OCI-LY7 (cell line): Measurements from ENCODE around the gene TIGAR. TPM values are rescaled to one million over a fixed set of nuclear protein-coding genes. Genes with fewer than 3 reads are reported as not detected.

Experiments
- BruUV-seq: library from RNA; stranded (reverse); fragments of 400-500 nt; replicated peaks from 2 replicates; lab custom pipeline; 2021; lab: Mats Ljungman, UMichigan
- CTCF ChIA-PET: fragments of 300-600 bp; sonication (Branson Sonifier 250); formaldehyde crosslinking; loops from one replicate; lab custom pipeline; 2022; ENCODE audit warnings: antibody characterized with exemption; ENCODE audit not compliant: unreplicated experiment; lab: Charles Lee
- POLR2A ChIA-PET: fragments of 300-600 bp; sonication (Branson Sonifier 250); formaldehyde crosslinking; loops from one replicate; lab custom pipeline; 2022; ENCODE audit warnings: antibody characterized with exemption; lab: Charles Lee
- DNase-seq: peaks from one replicate; pipeline ENCODE4 v3.0.0-alpha.2; 2015; ENCODE audit warnings: low spot score
- H2AFZ ChIP-seq: fragments of 200-600 bp; sonication (generic), shearing (Covaris generic); 2 replicates; pipeline ENCODE4 v1.6.1; 2014; ENCODE audit warnings: mild to moderate bottlenecking, antibody characterized with exemption, low read length, moderate library complexity
- H3K27ac ChIP-seq: fragments of 200-600 bp; sonication (generic); 2 replicates; pipeline ENCODE4 v1.5.1; 2014; ENCODE audit warnings: mixed run types, low read depth, mild to moderate bottlenecking, moderate library complexity, low read length, inconsistent platforms; ENCODE audit not compliant: poor library complexity, severe bottlenecking
- H3K36me3 ChIP-seq: fragments of 200-600 bp; sonication (generic); 2 replicates; pipeline ENCODE4 v1.6.1; 2014; ENCODE audit warnings: mild to moderate bottlenecking, antibody characterized with exemption, low read length, moderate library complexity, mixed read lengths; ENCODE audit not compliant: insufficient read depth
- H3K4me1 ChIP-seq: fragments of 200-600 bp; sonication (generic); 2 replicates; pipeline ENCODE4 v1.5.1; 2014; ENCODE audit warnings: mild to moderate bottlenecking, low read length; ENCODE audit not compliant: insufficient read depth, poor library complexity, severe bottlenecking
- H3K4me2 ChIP-seq: fragments of 200-600 bp; sonication (generic); 2 replicates; pipeline ENCODE4 v1.6.1; 2014; ENCODE audit warnings: mild to moderate bottlenecking, low read length
- H3K4me3 ChIP-seq: fragments of 200-600 bp; sonication (generic); 2 replicates; pipeline ENCODE4 v1.5.1; 2014; ENCODE audit warnings: mild to moderate bottlenecking, low read depth, low read length; ENCODE audit not compliant: poor library complexity, severe bottlenecking
- H3K79me2 ChIP-seq: fragments of 200-600 bp; sonication (generic); 2 replicates; pipeline ENCODE4 v1.6.1; 2016; ENCODE audit warnings: low read depth, mild to moderate bottlenecking, low read length, moderate library complexity, mixed read lengths; ENCODE audit not compliant: insufficient read depth
- H3K9me2 ChIP-seq: fragments of 200-600 bp; sonication (generic); 2 replicates; pipeline ENCODE4 v1.6.1; 2016; ENCODE audit warnings: mild to moderate bottlenecking, low read length, mixed read lengths; ENCODE audit not compliant: insufficient read depth
- H3K9me3 ChIP-seq: fragments of 200-600 bp; sonication (generic); 2 replicates; pipeline ENCODE4 v1.6.1; 2014; ENCODE audit warnings: mild to moderate bottlenecking, mixed run types, low read length, mixed read lengths
- H4K20me1 ChIP-seq: fragments of 200-600 bp; sonication (generic); 2 replicates; pipeline ENCODE4 v1.6.1; 2014; ENCODE audit warnings: mild to moderate bottlenecking, antibody characterized with exemption, low read length, moderate library complexity, mixed read lengths; ENCODE audit not compliant: insufficient read depth
- CTCF ChIP-seq: fragments of 200-600 bp; sonication (generic); conservative IDR thresholded peaks from 2 replicates; pipeline ENCODE4 v1.5.1; 2014; ENCODE audit warnings: mild to moderate bottlenecking, antibody characterized with exemption, low read length, moderate library complexity, mixed read lengths
- EZH2phosphoT487 ChIP-seq: fragments of 200-600 bp; sonication (generic); IDR thresholded peaks from 2 replicates; pipeline ENCODE4 v1.6.1; 2018; ENCODE audit warnings: low read depth, borderline replicate concordance, mild to moderate bottlenecking, mixed run types, antibody characterized with exemption, low read length, moderate library complexity, mixed read lengths
- intact Hi-C: fragments of 100-400 bp; cut with micrococcal nuclease; formaldehyde crosslinking; loops from one replicate; pipeline ENCODE4 v1.10.0; 2022; ENCODE audit not compliant: unreplicated experiment
- total RNA-seq, 2 experiments: library from RNA; depleted of rRNA in 1 of 2; stranded (reverse); fragments of >200 nt in 1 of 2; shearing (Covaris generic) in 1 of 2; gene quantifications; 2 replicates each; pipeline ENCODE4 v1.2.3, GENCODE V29; 2014 to 2022

The TIGAR gene
- total RNA-seq, 2 experiments from 2014 or later = 8.0 to 24.7 TPM

- Histone ChIP-seq H3K9me2 (no peaks in the 10 kb centered on the region), H2AFZ (no peak overlapping the region), H3K27ac (no peak overlapping the region), H3K4me1 (no peaks in the 10 kb centered on the region), H3K36me3 (no peaks in the 10 kb centered on the region), H3K4me2 (no peak overlapping the region), H3K79me2 (no peaks in the 10 kb centered on the region), H3K9me3 (no peaks in the 10 kb centered on the region), H4K20me1 (no peaks in the 10 kb centered on the region), H3K4me3 (no peak overlapping the region)
- no peak for DNase-seq
- BruUV-seq = no TSS peak
- ChIA-PET POLR2A (no interaction called here), CTCF (interaction anchor here (0.5 kb wide), 1 partner anchor 13 kb away, joined by 5 read pairs; no protein-coding TSS in a partner anchor)
- intact Hi-C loops = no loop called here
- TF ChIP-seq CTCF = no peak
- TF ChIP-seq EZH2phosphoT487 = no peak
Measured at GRCh38 chr12:4288296-4289131, 32.5 kb upstream of the TIGAR start.

- no peak for TF ChIP-seq EZH2phosphoT487
- no peak for TF ChIP-seq CTCF
- Histone ChIP-seq H3K79me2 (no peaks in the 10 kb centered on the region), H2AFZ (no peak overlapping the region), H3K4me2 (no peak overlapping the region), H3K4me1 (no peaks in the 10 kb centered on the region), H3K36me3 (no peaks in the 10 kb centered on the region), H3K9me2 (no peaks in the 10 kb centered on the region), H3K4me3 (no peak overlapping the region), H4K20me1 (no peaks in the 10 kb centered on the region), H3K9me3 (no peaks in the 10 kb centered on the region), H3K27ac (no peak overlapping the region)
- ChIA-PET POLR2A (no interaction called here), CTCF (interaction anchor here (0.5 kb wide), 1 partner anchor 12 kb away, joined by 5 read pairs; no protein-coding TSS in a partner anchor)
- no TSS peak for BruUV-seq
- intact Hi-C loops = no loop called here
- no peak for DNase-seq
Measured at GRCh38 chr12:4289231-4289878, 31.7 kb upstream of the TIGAR start.
